ENCODE results near the gene ZNF699.
"Not testable (repeated sequence)": the region's sequence is repeated elsewhere in the genome, so short reads cannot be mapped to it uniquely, and the experiment has no call there.

Gene ZNF699

DNA sequence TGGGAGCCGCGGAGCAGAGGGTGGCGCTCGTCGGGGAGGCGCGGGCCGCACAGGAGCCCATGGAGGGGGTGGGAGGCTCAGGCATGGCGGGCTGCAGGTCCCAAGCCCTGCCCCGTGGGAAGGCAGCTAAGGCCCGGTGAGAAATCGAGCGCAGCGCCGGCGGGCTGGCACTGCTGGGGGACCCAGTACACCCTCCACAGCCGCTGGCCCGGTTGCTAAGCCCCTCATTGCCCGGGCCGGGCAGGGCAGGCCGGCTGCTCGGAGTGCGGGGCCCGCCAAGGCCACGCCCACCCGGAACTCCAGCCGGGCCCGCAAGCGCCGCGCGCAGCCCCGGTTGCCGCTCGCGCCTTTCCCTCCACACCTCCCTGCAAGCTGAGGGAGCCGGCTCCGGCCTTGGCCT lies 26.2 kb downstream of the ZNF699 start:
- DNase-seq (ENCODE audit: low spot score): not testable (repeated sequence)

DNA sequence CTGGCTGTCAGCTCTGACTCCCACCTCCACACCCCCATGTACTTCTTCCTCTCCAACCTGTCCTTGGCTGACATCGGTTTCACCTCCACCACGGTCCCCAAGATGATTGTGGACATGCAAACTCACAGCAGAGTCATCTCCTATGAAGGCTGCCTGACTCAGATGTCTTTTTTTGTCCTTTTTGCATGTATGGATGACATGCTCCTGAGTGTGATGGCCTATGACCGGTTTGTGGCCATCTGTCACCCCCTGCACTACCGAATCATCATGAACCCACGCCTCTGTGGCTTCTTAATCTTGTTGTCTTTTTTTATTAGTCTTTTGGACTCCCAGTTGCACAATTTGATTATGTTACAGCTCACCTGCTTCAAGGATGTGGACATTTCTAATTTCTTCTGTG lies 58.4 kb downstream of the ZNF699 start:
- no peak for DNase-seq (ENCODE audit: low spot score)

DNA sequence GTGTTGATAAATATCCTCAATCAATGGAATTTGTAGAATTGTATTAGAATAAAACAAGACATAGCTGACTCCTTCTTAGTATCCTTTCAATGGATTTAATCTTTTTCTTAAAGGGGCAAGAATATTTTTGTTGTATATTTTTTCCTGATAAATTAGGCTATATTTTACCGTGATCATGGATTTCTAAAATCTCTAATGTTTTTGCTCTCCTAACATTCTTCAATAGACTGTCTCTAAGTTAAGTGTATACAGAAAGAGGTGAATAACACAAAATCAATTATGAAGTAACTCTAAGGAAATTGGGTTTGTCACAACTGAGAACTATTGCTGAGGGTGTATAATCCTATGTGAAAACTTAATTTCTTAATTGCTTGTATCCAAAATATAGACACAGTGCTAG lies 59.0 kb downstream of the ZNF699 start, which contains the start of gene OR7E24:
Gene OR7E24, plus strand, starts transcription at position 301 of the 400 bp plus-strand sequence. CDS start 114 bp downstream, outside the sequence.
- no peak for DNase-seq (ENCODE audit: low spot score)
